GM18520 (cell line): ENCODE results near the gene DUSP10.

Experiments used
- ATAC-seq: cut with Tn5 transposase; IDR thresholded peaks from one replicate; pipeline ENCODE4 v1.9.1; 2021; ENCODE audit not compliant: unreplicated experiment

DUSP10 gene

GRCh38 chr1:221696718-221697461, 45.0 kb downstream of the DUSP10 start:
- no peak for ATAC-seq

GRCh38 chr1:221696027-221696426, 45.9 kb downstream of the DUSP10 start:
- ATAC-seq: no peak

- no peak for ATAC-seq
Measured at GRCh38 chr1:221695301-221695700, 46.6 kb downstream of the DUSP10 start.

- ATAC-seq: no peak
Measured at GRCh38 chr1:221694109-221694508, 47.8 kb downstream of the DUSP10 start.

- ATAC-seq: no peak
Measured at GRCh38 chr1:221693087-221693486, 48.8 kb downstream of the DUSP10 start.

- ATAC-seq: peak; percentile 40
Measured at GRCh38 chr1:221692643-221693042, 49.2 kb downstream of the DUSP10 start.

GRCh38 chr1:221691261-221691660, 50.6 kb downstream of the DUSP10 start:
- ATAC-seq: no peak

- ATAC-seq: no peak
Measured at GRCh38 chr1:221690858-221691257, 51.0 kb downstream of the DUSP10 start.

- ATAC-seq: no peak
Measured at GRCh38 chr1:221689138-221689537, 52.8 kb downstream of the DUSP10 start.

GRCh38 chr1:221688488-221688843, 53.4 kb downstream of the DUSP10 start:
- no peak for ATAC-seq

- ATAC-seq: no peak
Measured at GRCh38 chr1:221687836-221688487, 53.9 kb downstream of the DUSP10 start.

- ATAC-seq: no peak
Measured at GRCh38 chr1:221683681-221684080, 58.2 kb downstream of the DUSP10 start.

GRCh38 chr1:221680085-221680484, 61.8 kb downstream of the DUSP10 start:
- ATAC-seq: no peak

- ATAC-seq: no peak
Measured at GRCh38 chr1:221678014-221678413, 63.9 kb downstream of the DUSP10 start.

- no peak for ATAC-seq
Measured at GRCh38 chr1:221675880-221676800, 65.7 kb downstream of the DUSP10 start.

GRCh38 chr1:221672965-221673364, 68.9 kb downstream of the DUSP10 start:
- ATAC-seq: no peak

GRCh38 chr1:221672239-221672645, 69.6 kb downstream of the DUSP10 start:
- ATAC-seq: no peak

GRCh38 chr1:221670081-221670480, 71.8 kb downstream of the DUSP10 start:
- ATAC-seq: no peak

GRCh38 chr1:221669441-221669840, 72.4 kb downstream of the DUSP10 start:
- no peak for ATAC-seq

- ATAC-seq: peak; percentile 88
Measured at GRCh38 chr1:221667504-221667903, 74.4 kb downstream of the DUSP10 start.

- ATAC-seq: no peak
Measured at GRCh38 chr1:221664253-221664652, 77.6 kb downstream of the DUSP10 start.

GRCh38 chr1:221663321-221663720, 78.6 kb downstream of the DUSP10 start:
- no peak for ATAC-seq
